Parathyroid adenoma (tissue), 2 donors: ENCODE data around the gene CSRNP3.

Experiments used
- H2AFZ ChIP-seq: fragments of 300-600 bp; sonication (generic); one replicate; pipeline ENCODE4 v1.7.0; 2017; ENCODE audit warnings: antibody characterized with exemption, mild to moderate bottlenecking
- H3K27ac ChIP-seq: fragments of 300-600 bp; sonication (generic); one replicate; pipeline ENCODE4 v1.7.0; 2017
- H3K27me3 ChIP-seq: fragments of 300-600 bp; sonication (generic); one replicate; pipeline ENCODE4 v1.7.0; 2017; ENCODE audit warnings: low read length; ENCODE audit not compliant: control insufficient read depth, insufficient read depth
- H3K36me3 ChIP-seq: fragments of 300-600 bp; sonication (generic); one replicate; pipeline ENCODE4 v1.7.0; 2017; ENCODE audit warnings: low read length; ENCODE audit not compliant: control insufficient read depth, insufficient read depth
- H3K4me1 ChIP-seq: fragments of 300-600 bp; sonication (generic); one replicate; pipeline ENCODE4 v1.7.0; 2017; ENCODE audit warnings: control low read depth
- H3K4me2 ChIP-seq: fragments of 300-600 bp; sonication (generic); one replicate; pipeline ENCODE4 v1.7.0; 2017; ENCODE audit warnings: low read length
- H3K4me3 ChIP-seq: fragments of 300-600 bp; sonication (generic); one replicate; pipeline ENCODE4 v1.7.0; 2017; ENCODE audit warnings: low read depth, low read length
- H3K79me2 ChIP-seq: fragments of 300-600 bp; sonication (generic); one replicate; pipeline ENCODE4 v1.7.0; 2017; ENCODE audit warnings: control low read depth
- H3K9ac ChIP-seq: fragments of 300-600 bp; sonication (generic); one replicate; pipeline ENCODE4 v1.7.0; 2017; ENCODE audit warnings: mild to moderate bottlenecking
- H3K9me3 ChIP-seq: fragments of 300-600 bp; sonication (generic); one replicate; pipeline ENCODE4 v1.7.0; 2017; ENCODE audit warnings: low read length; ENCODE audit not compliant: control insufficient read depth
- CTCF ChIP-seq: fragments of 300-600 bp; sonication (generic); IDR thresholded peaks from one replicate; pipeline ENCODE4 v1.7.0; 2017; ENCODE audit warnings: antibody characterized with exemption, mild to moderate bottlenecking
- donor health status: primary hyperparathyroidism.

Gene CSRNP3

GRCh38 chr2:165566008-165566407, 96.5 kb downstream of the CSRNP3 start:
- H3K27me3 ChIP-seq, result no peaks in the 10 kb centered on the region
- H3K27ac ChIP-seq, result no peak overlapping the region
- no peaks in the 10 kb centered on the region for H3K36me3 ChIP-seq
- no peak for TF ChIP-seq CTCF
- H3K4me2 ChIP-seq, result no peak overlapping the region
- H3K9me3 ChIP-seq, result no peaks in the 10 kb centered on the region
- H3K79me2 ChIP-seq, result no peaks in the 10 kb centered on the region
- H3K9ac ChIP-seq, result no peak overlapping the region
- H3K4me1 ChIP-seq, result no peaks in the 10 kb centered on the region
- H3K4me3 ChIP-seq, result no peak overlapping the region
- H2AFZ ChIP-seq, result no peak overlapping the region

- no peaks in the 10 kb centered on the region for H3K79me2 ChIP-seq
- H3K27ac ChIP-seq, result no peak overlapping the region
- no peaks in the 10 kb centered on the region for H3K36me3 ChIP-seq
- H3K9me3 ChIP-seq, result no peaks in the 10 kb centered on the region
- H3K27me3 ChIP-seq, result no peaks in the 10 kb centered on the region
- H2AFZ ChIP-seq, result no peak overlapping the region
- no peak overlapping the region for H3K9ac ChIP-seq
- no peak overlapping the region for H3K4me3 ChIP-seq
- H3K4me1 ChIP-seq, result no peaks in the 10 kb centered on the region
- no peak overlapping the region for H3K4me2 ChIP-seq
- TF ChIP-seq CTCF, result no peak
These were observed 97.8 kb downstream of the CSRNP3 start for GRCh38 chr2:165567273-165567672.

GRCh38 chr2:165568361-165568760, 98.9 kb downstream of the CSRNP3 start:
- no peak overlapping the region for H2AFZ ChIP-seq
- H3K79me2 ChIP-seq, result no peaks in the 10 kb centered on the region
- no peak overlapping the region for H3K4me2 ChIP-seq
- H3K36me3 ChIP-seq, result no peaks in the 10 kb centered on the region
- no peak overlapping the region for H3K9ac ChIP-seq
- no peaks in the 10 kb centered on the region for H3K4me1 ChIP-seq
- H3K4me3 ChIP-seq, result no peak overlapping the region
- no peaks in the 10 kb centered on the region for H3K9me3 ChIP-seq
- H3K27ac ChIP-seq, result no peak overlapping the region
- no peak for TF ChIP-seq CTCF
- H3K27me3 ChIP-seq, result no peaks in the 10 kb centered on the region

- no peak overlapping the region for H3K4me3 ChIP-seq
- H3K79me2 ChIP-seq, result no peaks in the 10 kb centered on the region
- H3K4me2 ChIP-seq, result no peak overlapping the region
- no peak overlapping the region for H3K9ac ChIP-seq
- H3K27me3 ChIP-seq, result no peaks in the 10 kb centered on the region
- no peak overlapping the region for H2AFZ ChIP-seq
- H3K9me3 ChIP-seq, result no peaks in the 10 kb centered on the region
- H3K36me3 ChIP-seq, result no peaks in the 10 kb centered on the region
- no peak overlapping the region for H3K27ac ChIP-seq
- TF ChIP-seq CTCF, result no peak
- H3K4me1 ChIP-seq, result no peaks in the 10 kb centered on the region
These were observed 102.0 kb downstream of the CSRNP3 start for GRCh38 chr2:165571477-165571876.

- Histone ChIP-seq H3K9me3 (no peaks in the 10 kb centered on the region), H2AFZ (no peak overlapping the region), H3K79me2 (no peaks in the 10 kb centered on the region), H3K27me3 (no peaks in the 10 kb centered on the region), H3K27ac (no peak overlapping the region), H3K4me2 (no peak overlapping the region), H3K36me3 (no peaks in the 10 kb centered on the region), H3K9ac (no peak overlapping the region), H3K4me3 (no peak overlapping the region), H3K4me1 (no peaks in the 10 kb centered on the region)
- no peak for TF ChIP-seq CTCF
These were observed 102.7 kb downstream of the CSRNP3 start for GRCh38 chr2:165572151-165572550.
